NCI-H82 treated with DMSO at 0.1 percent for 48 hours (cell line): Measurements from ENCODE around the gene ZSCAN21.

Experiments used
- DNase-seq: peaks from one replicate; lab custom pipeline; 2025; ENCODE audit not compliant: unreplicated experiment; lab: John Stamatoyannopoulos, UW

The ZSCAN21 gene

GRCh38 chr7:100075418-100075817, 25.8 kb downstream of the ZSCAN21 start:
- DNase-seq = no peak

GRCh38 chr7:100077205-100077604, 27.6 kb downstream of the ZSCAN21 start:
- DNase-seq = no peak

- DNase-seq = no peak
Observed at GRCh38 chr7:100079024-100079560, 29.5 kb downstream of the ZSCAN21 start.

- DNase-seq = no peak
Observed at GRCh38 chr7:100080907-100081534, 31.4 kb downstream of the ZSCAN21 start.

GRCh38 chr7:100081535-100082102, 32.0 kb downstream of the ZSCAN21 start, which contains the start of gene ZNF3:
Gene ZNF3, minus strand, starts transcription at chr7:100081723. Its CDS starts 4,366 bp downstream, at chr7:100077357.
- peak; percentile 97 for DNase-seq

GRCh38 chr7:100082978-100083377, 33.4 kb downstream of the ZSCAN21 start:
- DNase-seq = no peak

- DNase-seq = no peak
Observed at GRCh38 chr7:100085515-100085914, 35.9 kb downstream of the ZSCAN21 start.

GRCh38 chr7:100087055-100087750, 37.6 kb downstream of the ZSCAN21 start:
- peak; percentile 75 for DNase-seq

GRCh38 chr7:100088095-100088620, 38.6 kb downstream of the ZSCAN21 start:
- no peak for DNase-seq

- peak; percentile 12 for DNase-seq
Observed at GRCh38 chr7:100088621-100089457, 39.3 kb downstream of the ZSCAN21 start, which contains the start of gene COPS6. Gene COPS6, plus strand, starts transcription at chr7:100088969. Its CDS starts 22 bp downstream, at chr7:100088991.

- DNase-seq = no peak
Observed at GRCh38 chr7:100089458-100090196, 40.1 kb downstream of the ZSCAN21 start.

- no peak for DNase-seq
Observed at GRCh38 chr7:100090527-100091410, 41.2 kb downstream of the ZSCAN21 start.

GRCh38 chr7:100091411-100092181, 42.0 kb downstream of the ZSCAN21 start:
- no peak for DNase-seq

- no peak for DNase-seq
Observed at GRCh38 chr7:100093054-100093453, 43.5 kb downstream of the ZSCAN21 start.

GRCh38 chr7:100093498-100093897, 43.9 kb downstream of the ZSCAN21 start:
- DNase-seq = no peak

GRCh38 chr7:100093925-100094486, 44.4 kb downstream of the ZSCAN21 start:
- DNase-seq = no peak

GRCh38 chr7:100095289-100095688, 45.7 kb downstream of the ZSCAN21 start:
- no peak for DNase-seq

GRCh38 chr7:100095704-100096103, 46.1 kb downstream of the ZSCAN21 start:
- no peak for DNase-seq
